ENCODE measurements around the gene ACKR4. TPM values are rescaled to one million over a fixed set of nuclear protein-coding genes. Genes with fewer than 3 reads are reported as not detected.

The ACKR4 gene
- total RNA-seq, 1 experiment from 2014 or later = not detected

DNA sequence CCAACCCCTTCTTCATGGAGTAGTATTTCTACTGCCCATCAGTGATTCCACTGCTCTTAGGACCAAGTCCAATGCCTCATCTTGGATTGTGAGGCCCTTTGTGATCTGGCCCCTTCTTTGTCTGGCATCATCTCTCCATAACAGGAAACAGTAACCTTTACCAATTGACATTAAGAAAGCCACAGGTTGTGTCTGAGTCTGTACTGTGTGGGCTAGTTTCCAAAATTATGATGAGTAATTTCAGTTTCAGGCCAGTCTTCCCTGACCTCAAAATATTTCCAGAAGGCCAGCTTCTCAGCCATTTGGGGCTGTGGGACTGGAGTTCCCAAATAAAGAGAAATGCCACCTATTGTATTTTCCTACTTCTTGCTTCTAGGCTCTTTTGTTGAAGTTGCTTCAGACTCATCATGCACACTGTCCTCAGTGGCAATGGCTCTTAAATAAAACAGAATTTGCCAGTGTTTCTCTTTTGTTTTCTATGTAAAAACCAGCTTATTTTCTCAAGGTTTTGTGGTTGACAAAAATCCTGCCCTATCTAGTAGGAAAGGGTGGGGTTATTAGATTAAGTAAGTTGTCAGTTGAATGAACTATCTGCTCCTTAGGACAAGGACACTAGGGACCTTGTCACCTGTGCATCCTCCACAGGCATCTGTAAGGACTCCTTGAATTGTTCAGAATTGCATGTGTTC is 47.0 kb upstream of the ACKR4 start:
- ChIA-PET CTCF (no interaction called here), POLR2A (ENCODE audit: unreplicated experiment) (interaction anchor here (0.7 kb wide), 1 partner anchor 1004 kb away, joined by 6 read pairs; no protein-coding TSS in a partner anchor)
- Histone ChIP-seq H3K9ac (ENCODE audit: low read length) (no peak overlapping the region), H3K4me1 (ENCODE audit: insufficient read depth, low read length) (peaks cover 28% of the 10 kb centered on the region), H3K4me2 (ENCODE audit: low read length) (no peak overlapping the region), H3K36me3 (ENCODE audit: low read depth, low read length) (no peaks in the 10 kb centered on the region), H2AFZ (ENCODE audit: low read length) (no peak overlapping the region), H4K20me1 (ENCODE audit: low read length) (no peaks in the 10 kb centered on the region), H3K27me3 (ENCODE audit: low read length) (no peaks in the 10 kb centered on the region), H3K9me3 (ENCODE audit: low read length) (no peaks in the 10 kb centered on the region), H3K4me3 (ENCODE audit: low read length) (no peak overlapping the region), H3K27ac (ENCODE audit: low read length) (peak overlapping the region; percentile 57), H3K79me2 (ENCODE audit: low read length) (no peaks in the 10 kb centered on the region), H3F3A (ENCODE audit: low read length, unreplicated experiment) (no peaks in the 10 kb centered on the region), H3K9me2 (replicated peaks; ENCODE audit: low read length) (no peaks in the 10 kb centered on the region)
- DNase-seq (peak; percentile 85), ATAC-seq (peak; percentile 84)
- no TSS peak for BruUV-seq (replicated peaks)
- TF ChIP-seq EZH2 (IDR thresholded peaks at IDR 0.05; ENCODE audit: low read length, unreplicated experiment) (no peak), EZH2phosphoT487 (IDR thresholded peaks at IDR 0.05; ENCODE audit: borderline replicate concordance, low read length) (no peak), CTCF (conservative IDR thresholded peaks at IDR 0.05; ENCODE audit: low read depth, low read length) (no peak)
- intact Hi-C loops (cut with micrococcal nuclease) = no loop called here

DNA sequence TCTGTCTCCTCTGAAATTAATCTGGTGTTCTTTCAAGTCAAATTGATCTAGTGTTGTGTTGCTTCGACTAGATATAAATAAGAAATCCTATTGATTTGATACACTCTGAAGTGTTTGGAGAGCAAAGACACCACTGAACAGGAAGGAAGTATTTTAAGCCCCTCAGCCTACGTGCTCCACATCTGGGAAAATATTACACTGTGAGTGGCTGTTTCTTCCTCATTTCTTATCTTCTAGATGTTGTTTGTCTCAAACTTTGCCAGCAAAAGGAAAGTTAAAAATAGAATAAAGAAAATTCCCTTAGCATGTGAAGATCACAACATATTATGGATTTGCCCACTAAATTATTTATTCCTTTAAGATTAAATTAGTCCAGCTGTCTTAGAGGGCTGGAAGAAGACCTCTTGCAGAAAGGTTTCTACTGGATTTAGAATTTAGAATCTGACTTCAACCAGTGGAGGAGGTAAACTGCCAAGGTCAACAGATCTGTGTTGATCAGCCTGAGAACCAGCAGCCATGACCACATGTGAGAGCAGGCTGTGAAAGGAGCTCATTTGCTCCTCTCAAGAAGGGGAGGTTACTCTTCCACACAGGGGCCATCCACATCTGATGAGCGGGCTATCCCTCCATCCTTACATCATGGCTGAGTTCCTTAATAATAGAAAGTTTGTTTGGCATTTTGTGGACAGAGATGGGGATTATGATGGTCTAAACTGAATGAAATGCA is 46.3 kb upstream of the ACKR4 start:
- Histone ChIP-seq H2AFZ (ENCODE audit: low read length) (no peak overlapping the region), H3K4me1 (ENCODE audit: insufficient read depth, low read length) (peaks cover 28% of the 10 kb centered on the region), H3K4me2 (ENCODE audit: low read length) (no peak overlapping the region), H3K27ac (ENCODE audit: low read length) (peak overlapping the region; percentile 57), H3K27me3 (ENCODE audit: low read length) (no peaks in the 10 kb centered on the region), H3K79me2 (ENCODE audit: low read length) (no peaks in the 10 kb centered on the region), H3K4me3 (ENCODE audit: low read length) (no peak overlapping the region), H3K36me3 (ENCODE audit: low read depth, low read length) (no peaks in the 10 kb centered on the region), H3F3A (ENCODE audit: low read length, unreplicated experiment) (no peaks in the 10 kb centered on the region), H3K9ac (ENCODE audit: low read length) (no peak overlapping the region), H4K20me1 (ENCODE audit: low read length) (no peaks in the 10 kb centered on the region), H3K9me3 (ENCODE audit: low read length) (no peaks in the 10 kb centered on the region), H3K9me2 (replicated peaks; ENCODE audit: low read length) (no peaks in the 10 kb centered on the region)
- no TSS peak for BruUV-seq (replicated peaks)
- intact Hi-C loops (cut with micrococcal nuclease) = no loop called here
- ATAC-seq = no peak
- TF ChIP-seq EZH2phosphoT487 (IDR thresholded peaks at IDR 0.05; ENCODE audit: borderline replicate concordance, low read length) (no peak), CTCF (conservative IDR thresholded peaks at IDR 0.05; ENCODE audit: low read depth, low read length) (no peak), EZH2 (IDR thresholded peaks at IDR 0.05; ENCODE audit: low read length, unreplicated experiment) (no peak)
- CTCF ChIA-PET = no interaction called here
- POLR2A ChIA-PET (ENCODE audit: unreplicated experiment) = no interaction called here
- DNase-seq = no peak

- DNase-seq (no peak), ATAC-seq (no peak)
- ChIA-PET POLR2A (ENCODE audit: unreplicated experiment) (no interaction called here), CTCF (no interaction called here)
- H2AFZ ChIP-seq (ENCODE audit: low read length) = no peak overlapping the region
- no peaks in the 10 kb centered on the region for H3K79me2 ChIP-seq (ENCODE audit: low read length)
- H3K9ac ChIP-seq (ENCODE audit: low read length) = no peak overlapping the region
- H3K4me3 ChIP-seq (ENCODE audit: low read length) = no peak overlapping the region
- TF ChIP-seq CTCF (conservative IDR thresholded peaks at IDR 0.05; ENCODE audit: low read depth, low read length) (no peak), EZH2phosphoT487 (IDR thresholded peaks at IDR 0.05; ENCODE audit: borderline replicate concordance, low read length) (no peak), EZH2 (IDR thresholded peaks at IDR 0.05; ENCODE audit: low read length, unreplicated experiment) (no peak)
- no peaks in the 10 kb centered on the region for H3K9me3 ChIP-seq (ENCODE audit: low read length)
- no TSS peak for BruUV-seq (replicated peaks)
- H3K9me2 ChIP-seq (replicated peaks; ENCODE audit: low read length) = no peaks in the 10 kb centered on the region
- H3K4me1 ChIP-seq (ENCODE audit: insufficient read depth, low read length) = peaks cover 28% of the 10 kb centered on the region
- H3F3A ChIP-seq (ENCODE audit: low read length, unreplicated experiment) = no peaks in the 10 kb centered on the region
- H3K27ac ChIP-seq (ENCODE audit: low read length) = no peak overlapping the region
- no peaks in the 10 kb centered on the region for H4K20me1 ChIP-seq (ENCODE audit: low read length)
- no peaks in the 10 kb centered on the region for H3K27me3 ChIP-seq (ENCODE audit: low read length)
- no peaks in the 10 kb centered on the region for H3K36me3 ChIP-seq (ENCODE audit: low read depth, low read length)
- intact Hi-C loops (cut with micrococcal nuclease) = no loop called here
- 0 out of 2 replicates have a peak overlapping the region, but pooled peaks have one; percentile 5 for H3K4me2 ChIP-seq (ENCODE audit: low read length)
Measured at GRCh38 chr3:132553826-132554225, 43.2 kb upstream of the ACKR4 start.
